NCI-H2107 (cell line): ENCODE results near the gene GHR.

Experiments
- DNase-seq: peaks from one replicate; lab custom pipeline; 2025; lab: John Stamatoyannopoulos, UW

Gene GHR

DNA sequence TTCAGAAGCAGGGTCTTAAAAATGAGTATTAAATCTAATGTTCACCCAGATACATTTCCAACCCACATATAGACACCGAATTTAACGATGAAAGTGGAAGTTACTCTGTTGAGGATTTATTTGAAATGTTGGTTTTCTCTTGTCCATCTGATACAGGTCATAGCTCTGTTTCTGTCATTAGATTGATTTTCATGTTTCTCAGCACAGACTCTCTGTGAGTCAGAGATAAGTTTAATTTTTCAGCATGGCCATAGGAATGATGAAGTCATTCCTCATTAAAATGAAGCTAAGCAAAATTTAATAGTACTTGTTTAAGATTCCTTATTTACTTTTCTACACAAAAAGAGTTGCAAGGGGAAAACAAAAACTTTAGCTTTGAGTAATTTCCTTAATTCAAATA is 38.8 kb downstream of the GHR start:
- no peak for DNase-seq

DNA sequence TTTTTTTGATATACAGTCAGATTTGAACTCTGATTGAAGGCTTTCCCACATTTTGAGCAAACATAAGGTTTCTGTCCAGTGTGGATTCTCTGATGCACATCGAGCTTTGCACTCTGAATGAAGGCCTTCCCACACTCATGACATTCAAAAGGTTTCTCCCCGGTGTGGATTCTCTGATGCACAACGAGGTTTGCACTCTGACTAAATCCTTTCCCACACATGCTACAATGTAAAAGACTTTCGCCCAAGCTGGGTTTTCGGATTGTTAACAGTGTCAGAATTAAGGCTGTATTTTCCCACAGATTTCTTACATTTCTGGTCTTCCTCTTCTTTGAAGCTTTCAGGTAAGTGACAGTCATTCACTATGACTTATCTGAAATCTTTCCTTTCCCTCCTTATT is 44.3 kb downstream of the GHR start:
- DNase-seq = no peak

DNA sequence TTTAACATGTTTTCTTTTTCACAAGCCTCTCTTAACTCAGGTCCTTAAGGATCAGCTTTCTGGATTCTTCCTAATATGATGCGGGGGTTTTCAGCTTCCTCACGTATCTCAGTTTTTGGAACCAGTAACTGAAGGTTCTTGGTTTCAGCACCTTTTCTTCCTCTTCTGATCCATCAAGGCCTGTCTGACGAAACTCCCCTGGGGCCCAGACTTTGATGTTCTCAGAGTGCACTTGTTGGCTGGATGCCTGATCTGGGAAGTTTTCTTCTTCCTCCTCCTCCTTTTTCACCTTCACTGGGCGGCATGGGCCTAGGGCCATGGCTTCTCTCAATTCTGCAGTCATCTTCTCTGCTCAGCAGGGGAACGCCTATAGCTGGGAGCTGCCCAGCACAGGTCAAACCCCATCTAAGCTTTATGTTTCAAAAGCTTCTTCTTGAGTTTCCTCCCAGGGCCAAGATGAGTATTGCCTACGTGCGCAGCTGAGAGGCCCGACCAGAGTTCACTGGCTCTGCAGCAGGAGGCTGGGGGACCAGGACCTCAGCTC is 44.8 kb downstream of the GHR start:
- DNase-seq = no peak

DNA sequence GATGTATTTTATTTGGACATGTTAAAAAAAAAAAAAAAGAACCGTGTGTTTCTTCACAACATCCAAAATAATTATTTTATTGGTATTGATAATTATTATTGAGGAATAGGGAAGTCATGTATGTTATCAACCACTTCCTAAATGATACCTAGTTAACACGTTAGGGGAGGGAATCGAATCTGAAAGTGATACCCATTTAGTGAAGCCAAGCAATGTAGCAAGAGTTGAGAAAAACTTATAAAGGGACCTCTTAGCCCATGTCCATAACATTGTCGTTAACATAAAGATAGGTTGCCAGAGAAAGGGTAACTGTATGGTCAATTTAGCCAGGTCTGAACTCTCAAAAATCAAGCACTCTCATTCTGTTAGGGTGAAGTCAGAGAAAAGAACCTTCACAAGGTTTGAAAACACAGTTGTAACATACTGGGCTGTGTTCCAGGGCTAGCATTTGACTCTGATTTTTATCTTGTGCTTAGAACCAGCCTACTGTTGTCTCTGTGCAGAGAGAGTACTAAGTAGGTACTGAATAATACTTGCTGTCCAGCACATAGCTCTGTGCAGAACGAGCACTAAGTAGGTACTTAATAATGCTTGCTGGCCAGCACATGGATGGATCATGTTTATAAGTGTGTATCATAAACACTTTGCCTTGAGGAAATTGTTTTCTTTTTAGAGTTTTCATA is 60.4 kb downstream of the GHR start:
- DNase-seq = no peak

DNA sequence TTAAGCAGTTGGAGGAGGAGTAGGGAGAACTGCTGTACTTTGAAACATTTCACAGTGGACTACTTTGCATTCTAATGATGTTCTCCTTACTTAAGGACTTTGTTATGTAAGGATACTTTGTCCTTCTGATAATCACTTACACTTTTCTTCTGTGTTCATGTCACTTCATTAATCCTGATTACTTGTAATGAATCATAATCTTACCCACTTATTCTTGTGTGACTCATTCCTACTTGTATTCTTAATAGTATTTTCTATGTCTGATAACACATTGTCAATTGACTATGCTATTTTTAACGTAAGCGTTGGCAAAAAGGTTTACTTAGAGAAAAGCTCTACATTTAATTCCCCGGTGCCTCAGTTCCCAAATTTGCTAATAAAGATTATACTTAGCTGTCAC is 63.8 kb downstream of the GHR start:
- no peak for DNase-seq

DNA sequence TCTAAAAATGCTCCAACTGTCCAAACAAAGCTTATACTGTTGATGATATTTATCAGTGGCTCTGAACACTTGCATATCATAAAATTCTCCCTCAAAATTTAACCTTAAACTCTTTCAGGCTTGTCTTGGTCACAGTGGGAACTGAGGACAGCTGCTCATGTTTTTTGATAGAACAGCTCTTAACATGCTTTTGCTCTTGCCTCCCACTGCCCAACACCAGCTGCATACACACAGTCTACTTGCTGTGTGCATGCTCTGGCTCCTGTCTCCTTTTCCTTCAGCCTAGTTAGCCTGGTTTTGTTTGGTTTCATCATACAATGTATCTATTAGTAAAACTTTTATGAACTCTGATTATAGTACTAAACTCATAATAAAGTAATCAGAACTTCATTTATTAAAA is 64.6 kb downstream of the GHR start:
- DNase-seq = no peak

DNA sequence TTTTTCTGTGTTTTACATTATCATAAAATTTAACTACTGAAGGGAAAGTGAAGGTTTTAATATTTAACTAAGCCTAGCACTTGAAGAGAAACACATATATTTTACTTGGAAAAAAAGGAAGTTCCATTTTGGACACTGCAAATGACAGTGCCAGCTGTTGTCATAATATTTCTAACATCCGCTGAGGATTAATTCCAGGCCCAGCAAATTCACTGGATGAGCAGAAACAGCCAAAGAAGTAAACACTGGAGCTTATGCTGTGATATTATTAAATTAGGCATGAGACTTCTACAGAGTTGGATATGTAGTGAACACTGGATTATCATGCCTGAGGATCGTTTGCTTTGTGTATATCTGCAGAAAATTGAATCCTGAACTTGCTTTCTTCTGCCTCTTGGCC is 67.6 kb downstream of the GHR start:
- DNase-seq = no peak

DNA sequence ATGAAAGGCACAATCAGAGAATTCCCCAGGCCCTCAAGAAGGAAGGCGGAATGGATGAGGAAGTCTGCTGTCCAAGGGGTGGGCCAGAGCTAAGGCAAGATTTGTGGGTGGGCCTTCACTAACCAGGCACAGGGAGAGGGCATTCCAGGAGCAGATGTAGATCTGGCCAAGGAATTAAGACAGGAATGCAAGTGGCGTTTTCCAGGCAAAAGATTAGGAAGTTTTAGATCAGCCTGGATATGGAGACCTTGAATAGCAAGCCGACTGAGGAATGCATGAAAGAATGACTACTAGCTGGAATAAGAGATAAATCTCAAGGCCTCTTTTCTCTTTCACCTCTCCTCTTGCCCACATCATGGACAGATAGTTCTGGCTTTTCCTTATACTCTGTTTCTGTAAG is 68.5 kb downstream of the GHR start:
- DNase-seq = no peak

DNA sequence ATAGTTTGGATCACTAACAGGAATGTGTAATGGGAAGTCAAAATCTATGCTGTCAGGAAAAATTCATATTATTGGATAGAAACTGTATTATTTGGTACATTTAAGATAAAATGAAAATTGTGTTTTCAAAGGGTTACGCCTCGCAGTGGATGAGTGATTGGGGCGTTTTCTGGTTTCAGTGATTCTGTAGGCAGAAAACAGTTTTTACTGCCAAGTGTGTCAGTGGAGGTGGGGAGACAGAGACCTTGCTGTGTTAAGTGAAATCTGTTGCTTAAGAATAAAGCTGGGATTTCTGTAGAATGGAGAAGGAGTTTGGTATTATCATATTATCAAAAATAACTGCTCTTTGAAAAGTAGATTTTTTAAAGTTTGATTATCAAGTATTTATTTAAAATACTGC is 69.7 kb downstream of the GHR start:
- DNase-seq = no peak

DNA sequence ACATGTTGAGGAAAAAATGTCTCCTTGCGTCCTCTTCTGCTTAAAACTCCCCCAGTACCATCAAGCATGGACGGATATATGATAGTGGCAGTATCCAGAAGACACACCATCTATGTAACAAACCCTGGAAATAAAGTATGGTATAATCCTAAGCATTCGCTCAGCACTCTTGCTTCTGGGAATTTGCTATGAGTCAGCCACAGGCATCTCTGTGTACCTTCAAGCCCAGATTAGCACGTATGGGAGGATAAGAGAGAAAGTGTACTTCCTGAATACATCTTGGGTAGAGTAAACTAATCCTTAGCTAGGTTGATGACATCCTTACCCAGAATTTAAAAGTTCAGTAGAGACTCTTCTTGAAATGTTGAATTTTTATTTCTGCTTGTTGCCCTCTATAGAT is 71.2 kb downstream of the GHR start:
- no peak for DNase-seq

DNA sequence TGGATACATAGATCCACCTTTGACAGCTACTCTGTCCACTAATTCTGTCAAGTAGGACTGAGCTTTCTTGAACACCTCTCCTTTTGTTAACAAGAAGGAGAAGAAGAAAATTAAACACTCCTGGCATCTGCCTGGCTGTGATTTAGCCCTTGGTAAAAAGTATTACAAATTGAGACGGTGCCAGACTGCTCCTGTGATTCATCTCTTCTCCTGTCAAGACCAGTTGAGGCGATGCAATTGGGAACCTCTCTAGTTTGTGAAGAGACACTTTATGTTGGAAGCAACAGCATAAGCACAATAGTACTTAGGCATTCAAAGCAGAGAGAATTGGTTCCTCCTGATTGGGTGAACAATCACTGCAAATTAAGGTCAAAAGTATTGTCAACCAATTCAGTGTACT is 72.7 kb downstream of the GHR start:
- no peak for DNase-seq

DNA sequence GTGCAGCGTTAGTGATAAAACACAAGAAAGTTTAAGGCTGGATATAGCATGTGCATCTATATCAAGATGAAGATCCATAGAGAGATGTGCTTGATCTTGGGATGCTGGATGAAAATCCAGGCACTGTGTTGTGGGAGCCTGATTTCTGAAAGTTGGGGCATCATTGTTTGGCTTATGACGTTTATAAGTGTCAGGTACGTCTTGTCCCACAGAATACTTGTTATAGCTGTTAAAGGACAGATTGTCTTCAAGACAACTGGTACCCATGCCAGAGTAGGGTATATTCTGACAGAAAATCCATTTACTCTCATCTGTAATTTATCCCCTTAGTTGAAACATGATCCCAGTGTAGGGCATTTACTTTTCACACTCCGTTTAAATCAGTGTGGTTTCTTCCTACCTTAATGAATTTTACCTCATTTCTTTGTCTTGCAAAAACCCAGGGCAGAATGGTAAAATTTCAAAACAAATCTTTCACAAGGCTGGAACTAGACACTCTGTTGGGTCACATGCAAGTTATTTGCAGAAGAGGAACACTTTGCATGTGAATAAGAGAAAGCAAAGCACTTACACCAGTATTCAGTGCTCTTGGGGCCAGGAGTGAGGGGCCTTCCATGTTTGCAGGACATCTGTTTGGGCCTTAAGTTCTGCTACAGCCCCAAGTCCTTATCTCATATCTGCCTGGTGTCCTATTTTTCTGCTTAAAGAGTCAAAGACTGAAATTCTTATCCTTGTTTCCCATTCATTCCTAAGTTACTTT is 73.3 kb downstream of the GHR start:
- DNase-seq = no peak

DNA sequence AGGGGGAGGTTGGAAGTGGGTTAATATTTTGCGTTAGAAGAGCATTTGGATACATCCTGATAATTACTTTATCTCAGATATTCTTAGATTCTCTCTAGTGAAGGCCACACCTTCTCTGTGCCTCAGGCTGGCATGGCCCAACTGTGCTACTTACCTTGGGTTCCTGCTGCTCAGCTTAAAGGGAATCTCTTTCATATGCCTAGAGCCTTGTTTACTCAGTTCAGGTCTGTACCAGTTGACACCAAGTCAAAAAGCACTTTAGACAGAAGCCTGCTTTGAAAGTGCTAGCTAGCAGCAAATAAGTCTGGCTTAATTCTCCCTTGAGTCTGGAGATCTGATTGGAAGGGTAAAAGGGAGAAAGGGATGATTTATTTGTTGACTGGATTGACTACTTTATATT is 74.8 kb downstream of the GHR start:
- no peak for DNase-seq

DNA sequence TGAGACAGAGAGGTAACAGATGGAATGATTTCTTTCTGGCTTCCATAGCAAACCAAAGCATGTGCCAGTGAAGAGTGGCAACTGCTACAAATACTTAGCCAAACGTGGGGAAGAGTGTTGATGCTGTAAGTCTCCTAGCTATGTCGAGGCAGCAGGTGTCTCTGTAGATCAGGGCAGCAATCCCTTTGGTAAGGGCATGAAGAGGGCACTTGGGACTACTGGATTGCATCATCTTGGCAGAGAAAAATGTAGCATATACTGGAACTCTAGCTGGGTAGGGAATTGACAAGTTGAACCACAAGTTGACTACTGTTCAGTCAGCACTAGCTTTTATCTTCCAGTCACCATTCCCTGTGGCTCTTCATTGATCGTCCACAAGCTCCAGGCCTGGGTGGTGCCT is 75.8 kb downstream of the GHR start:
- DNase-seq = no peak

DNA sequence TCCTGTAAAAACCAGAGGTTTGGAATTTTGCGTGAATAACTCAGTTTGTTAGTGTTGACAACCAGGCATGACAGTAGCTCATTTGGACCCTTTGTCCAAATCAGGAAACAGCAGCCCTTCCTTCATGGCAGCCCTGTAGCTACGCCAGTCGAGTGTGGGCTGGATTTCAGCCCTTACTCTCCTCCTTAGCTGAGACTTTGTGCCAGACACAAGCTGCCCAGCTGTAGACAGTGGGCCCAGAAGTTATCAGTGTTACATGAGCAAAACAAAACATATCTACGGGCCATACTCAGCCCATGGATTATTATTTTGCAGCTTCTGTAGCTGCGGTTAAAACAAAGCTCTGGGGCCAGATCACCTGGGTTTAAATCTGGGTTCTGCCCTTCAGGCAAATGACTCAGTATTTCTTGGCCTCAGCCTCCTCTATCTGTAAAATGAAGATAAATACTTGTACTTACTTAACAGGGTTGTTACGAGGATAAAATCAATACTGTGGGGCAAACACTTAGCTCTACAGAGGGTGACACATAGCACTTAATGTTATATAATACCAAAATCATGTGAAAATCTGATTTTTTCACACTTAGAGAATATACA is 76.9 kb downstream of the GHR start:
- no peak for DNase-seq

DNA sequence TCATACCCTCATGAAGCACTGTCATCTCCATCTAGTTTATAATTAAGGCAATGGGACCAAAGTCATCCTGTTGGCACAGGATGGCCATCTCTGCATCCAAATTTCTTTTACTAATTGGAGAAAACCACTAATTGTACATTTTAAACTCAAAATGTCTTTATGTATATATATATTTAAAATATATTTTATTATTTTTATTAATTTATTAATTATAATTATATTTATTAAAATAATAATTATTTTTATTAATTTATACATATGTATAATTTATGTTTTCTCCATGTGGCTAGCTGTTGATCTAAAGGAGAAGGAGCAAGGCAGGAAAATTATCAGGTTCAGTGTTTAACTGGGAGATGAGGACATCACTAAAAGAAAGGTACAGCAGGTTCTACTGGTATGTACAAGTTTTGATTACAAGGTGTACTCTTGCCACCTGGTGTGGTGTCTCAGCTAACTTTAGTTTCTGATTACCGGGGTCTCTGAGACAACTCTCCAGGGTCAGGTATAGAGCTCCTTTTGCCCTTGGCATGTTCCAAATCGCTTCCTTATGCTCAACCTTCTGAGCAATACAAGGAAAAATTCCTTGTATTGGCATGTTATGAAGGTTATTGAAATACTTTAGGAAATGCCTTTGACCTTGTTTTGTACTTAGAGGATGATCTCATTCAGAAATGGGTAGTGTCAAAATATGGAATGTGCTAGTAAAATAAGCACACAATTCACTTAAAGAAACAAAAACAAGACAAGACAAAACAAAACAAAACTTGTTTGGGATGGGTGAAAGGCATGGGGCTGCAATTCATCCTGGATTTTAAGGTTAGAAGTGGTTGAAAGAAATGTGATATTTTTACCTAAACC is 79.6 kb downstream of the GHR start:
- no peak for DNase-seq

DNA sequence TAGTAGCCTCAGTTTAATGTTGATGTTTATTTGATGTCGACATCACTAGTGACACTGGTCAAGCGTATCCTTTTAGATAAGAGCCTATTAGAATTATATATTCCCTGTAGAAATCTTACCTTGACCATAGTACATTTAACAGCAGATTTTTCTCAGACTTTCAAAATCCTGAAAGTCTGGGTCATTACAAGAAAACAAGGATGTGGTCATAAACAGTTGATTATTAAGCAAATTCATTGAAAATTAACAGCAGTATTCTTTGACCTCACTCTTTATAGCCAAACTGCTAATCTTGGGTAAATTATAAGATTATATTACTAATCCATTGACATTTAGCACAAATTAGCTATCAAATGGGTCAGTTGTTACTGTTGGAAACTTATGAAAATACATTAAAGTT is 83.4 kb downstream of the GHR start:
- no peak for DNase-seq

DNA sequence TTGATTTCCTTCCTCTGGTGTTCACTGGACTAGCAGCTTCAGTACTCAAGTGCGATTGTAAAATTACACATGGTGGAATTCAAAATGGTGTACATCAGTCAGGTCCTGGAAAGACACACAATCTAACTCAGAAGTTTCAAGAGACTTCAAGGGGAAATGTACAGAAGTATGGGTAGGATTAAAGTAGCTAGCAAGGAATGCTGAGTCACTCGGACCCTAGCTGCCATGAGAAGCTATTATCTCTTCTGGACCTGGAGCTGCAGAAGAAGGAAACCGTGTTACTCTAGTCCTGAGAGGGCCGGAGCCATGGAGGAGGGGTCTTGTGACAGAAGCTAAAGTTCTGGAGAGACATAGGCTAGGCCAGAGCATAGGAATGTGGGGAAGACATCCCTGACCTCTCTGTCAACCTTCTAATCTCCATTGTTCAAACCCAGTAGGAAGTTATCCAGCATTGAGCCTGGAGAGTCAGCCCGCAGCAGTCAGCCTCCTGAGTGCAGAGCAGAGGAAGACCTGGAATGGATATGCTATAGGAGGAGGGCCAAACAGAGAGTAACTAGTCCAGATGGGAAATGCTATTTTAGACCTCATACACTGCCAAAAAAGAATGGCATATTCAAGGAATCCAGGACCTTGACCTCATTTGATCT is 84.3 kb downstream of the GHR start:
- DNase-seq = no peak

DNA sequence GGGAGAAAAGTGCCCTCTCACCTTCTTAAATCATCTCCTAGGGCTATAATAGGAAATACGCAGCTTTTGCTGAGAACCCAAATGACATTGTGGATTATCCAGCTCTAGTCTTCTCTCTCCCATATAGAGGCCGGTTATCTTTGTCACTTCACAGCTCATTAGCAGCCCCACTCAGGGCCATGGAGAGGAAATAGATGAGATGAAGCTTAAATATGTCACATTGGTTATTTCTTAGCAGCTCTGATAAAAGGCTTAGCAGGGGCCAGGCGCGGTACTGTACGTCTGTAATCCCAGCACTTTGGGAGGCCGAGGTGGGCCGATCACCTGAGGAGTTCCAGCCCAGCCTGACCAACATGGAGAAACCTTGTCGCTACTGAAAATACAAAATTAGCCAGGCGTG is 90.0 kb downstream of the GHR start:
- no peak for DNase-seq

DNA sequence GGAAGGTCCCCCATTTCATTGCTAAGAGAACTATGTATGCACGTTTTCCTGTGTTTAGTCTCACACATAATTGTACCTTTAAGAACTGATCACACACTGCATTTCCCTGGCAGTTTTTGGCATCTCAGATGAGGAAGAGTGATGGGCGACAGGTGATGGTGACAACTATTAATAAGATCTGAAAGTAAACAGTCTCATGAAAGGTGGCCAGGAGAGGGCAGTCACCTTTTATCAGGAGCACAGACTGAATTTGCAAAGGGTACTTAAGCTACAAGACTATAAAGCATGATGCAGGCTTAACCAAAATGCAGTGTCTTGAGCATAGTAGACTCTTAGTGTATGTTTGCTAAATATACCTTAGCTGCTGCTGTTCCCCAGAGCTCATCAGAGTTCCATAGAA is 91.5 kb downstream of the GHR start:
- DNase-seq = no peak

DNA sequence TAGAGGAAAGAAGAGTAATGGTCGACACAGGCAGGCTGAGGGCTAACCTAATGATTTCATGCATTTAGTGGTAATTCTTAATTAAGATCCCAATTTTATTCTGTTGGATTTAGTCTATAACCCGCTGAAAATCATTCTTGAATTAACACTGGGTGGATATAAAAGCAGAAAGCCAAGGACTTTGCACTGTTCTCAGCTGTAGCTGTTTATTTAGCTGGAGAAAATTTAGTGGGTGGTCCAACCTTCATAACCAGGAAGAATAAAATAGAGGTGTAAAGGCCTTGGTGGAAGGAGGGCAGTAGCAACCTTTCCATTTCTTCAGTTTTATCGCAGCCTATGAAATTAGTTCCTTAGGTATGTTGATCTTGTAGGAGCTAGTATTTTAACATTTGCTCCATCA is 92.3 kb downstream of the GHR start:
- DNase-seq = no peak
